GM21390 (cell line): Measurements from ENCODE around the gene FOXB1.

ENCODE experiments used
- ATAC-seq: cut with Tn5 transposase; IDR thresholded peaks from one replicate; pipeline ENCODE4 v1.9.1; 2021; ENCODE audit not compliant: unreplicated experiment

FOXB1 gene

DNA sequence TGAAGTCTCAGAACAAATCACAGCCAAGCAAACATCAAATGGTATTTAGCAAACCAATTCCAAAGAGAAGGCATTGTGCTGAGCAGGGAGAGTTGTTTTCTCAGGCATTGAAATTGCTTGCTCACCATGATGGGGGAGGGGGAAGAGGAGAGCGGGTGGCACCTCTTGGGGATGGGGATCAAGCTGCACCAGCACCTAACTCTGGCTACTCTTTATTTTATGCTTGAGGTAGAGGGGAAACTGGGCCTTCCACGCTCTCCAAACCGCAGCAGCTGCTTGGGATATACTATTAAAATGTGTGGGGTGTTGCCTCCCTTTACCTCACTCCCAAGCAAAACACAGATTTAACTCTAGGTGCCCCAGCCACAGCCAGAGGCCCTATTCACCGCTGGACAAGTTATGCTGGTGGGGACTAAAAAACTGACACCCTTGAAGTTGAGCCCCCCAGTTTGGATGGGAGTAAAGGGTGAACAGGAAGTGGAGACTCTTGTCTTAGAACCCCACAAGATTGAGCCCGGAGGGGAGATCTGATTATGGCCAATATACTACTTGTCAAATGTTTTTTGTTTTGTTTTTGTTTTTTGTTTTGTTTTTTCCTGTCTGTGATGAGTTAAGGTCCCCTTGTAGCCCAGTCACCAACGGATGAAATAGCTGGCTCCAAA is 5.0 kb upstream of the FOXB1 start:
- ATAC-seq = no peak

DNA sequence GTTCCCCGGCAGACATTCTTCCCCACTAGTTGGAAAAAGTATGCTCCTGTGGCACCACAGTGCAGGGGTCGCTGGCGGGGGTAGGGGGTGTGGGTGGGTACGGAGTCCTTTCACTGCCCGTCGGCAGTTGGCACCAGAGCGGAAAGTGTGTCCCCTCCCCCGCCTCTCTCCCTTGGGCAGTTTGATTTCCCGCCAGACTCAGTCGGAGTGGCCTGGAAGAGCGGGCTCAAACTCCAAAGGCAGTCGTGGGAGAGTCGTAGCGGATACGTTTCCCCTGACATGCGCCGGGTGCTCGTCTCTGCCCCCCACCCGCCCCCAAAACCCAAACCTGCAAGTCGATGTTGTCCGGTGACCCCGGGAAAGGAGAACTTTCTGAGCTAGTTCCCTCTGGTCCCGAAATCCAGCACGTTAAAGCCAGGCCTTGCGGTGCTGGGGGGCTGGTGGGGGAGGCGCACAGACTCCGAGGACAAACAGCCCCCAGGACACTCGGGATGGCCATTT is 4.4 kb upstream of the FOXB1 start:
- ATAC-seq = no peak

DNA sequence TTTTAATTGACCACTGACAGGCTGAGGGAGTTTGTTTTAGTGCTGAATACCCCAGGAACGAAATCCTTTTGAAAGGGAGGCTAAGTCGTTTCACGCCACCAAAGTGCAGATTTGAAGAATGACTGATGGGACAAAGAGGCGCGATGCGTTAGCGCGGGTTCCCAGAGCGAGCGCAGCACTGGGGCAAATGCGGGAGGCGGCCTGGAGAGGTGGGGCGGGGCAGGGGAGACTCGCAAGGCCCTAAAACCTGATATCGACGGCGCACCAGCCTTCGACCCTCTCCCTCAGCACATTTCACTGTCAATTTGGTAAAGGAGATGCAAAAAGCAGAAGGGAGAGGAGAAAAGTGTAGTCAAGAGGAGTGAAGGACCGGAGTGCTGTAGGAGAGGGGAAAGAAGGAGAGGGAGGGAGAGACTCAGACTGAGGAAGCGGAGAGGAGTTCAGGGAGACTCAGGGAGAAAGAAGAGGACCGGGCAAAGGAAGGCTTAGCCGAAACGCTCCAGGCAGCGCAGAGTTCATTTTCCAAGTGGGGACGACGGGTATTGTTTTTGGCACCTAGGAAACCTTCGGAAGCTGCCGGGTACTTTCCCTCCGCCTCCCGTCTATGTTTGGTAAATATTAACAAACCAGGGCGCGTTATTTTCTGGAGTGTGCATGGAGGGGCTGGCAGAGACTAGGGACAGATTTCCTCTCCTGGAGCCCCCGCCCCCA is 3.8 kb upstream of the FOXB1 start:
- no peak for ATAC-seq

GRCh38 chr15:60000824-60001609 is 3.1 kb upstream of the FOXB1 start:
- ATAC-seq = no peak

DNA sequence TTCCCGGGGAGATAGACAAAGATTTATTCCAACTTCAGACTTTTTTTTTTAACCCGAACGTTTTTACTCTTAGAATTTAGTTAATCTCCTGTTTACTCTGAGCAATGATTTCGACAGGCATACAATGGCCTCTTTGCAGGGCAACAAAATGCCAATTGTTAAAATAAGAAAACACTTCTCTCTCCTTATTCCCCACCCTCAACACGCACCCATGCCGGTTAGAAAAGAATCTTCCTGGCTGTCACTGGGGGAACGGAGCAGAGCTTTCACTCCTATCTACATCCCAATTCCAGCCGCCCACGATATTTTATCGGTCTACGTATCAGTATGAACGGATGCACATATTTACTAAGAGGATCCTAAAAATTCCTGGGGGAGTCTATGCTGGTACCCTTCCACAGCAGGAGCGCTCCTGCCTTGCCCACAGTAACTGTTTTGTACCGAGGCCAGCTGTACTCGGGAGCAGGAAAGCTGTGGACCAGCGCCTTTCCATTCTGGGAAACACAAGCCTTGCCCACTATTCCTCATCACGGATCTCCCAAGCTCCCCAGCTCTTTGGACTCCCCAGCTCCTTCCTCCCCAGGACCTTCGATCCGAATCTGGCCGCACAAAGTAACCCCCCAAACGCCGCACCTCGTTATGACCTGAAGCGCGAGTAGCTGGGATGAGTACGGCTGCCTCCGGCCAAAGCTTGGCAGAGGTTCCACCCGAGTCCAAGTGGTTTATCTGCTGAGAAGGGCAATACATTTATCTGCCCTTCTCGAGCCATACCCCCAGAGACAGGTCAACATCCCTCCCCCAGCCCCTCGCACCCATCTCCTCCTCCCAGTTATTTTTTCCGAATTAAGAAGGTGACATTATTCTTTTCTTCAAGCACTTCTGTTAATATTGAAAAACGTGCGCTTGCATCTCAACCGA is 2.2 kb upstream of the FOXB1 start:
- no peak for ATAC-seq

DNA sequence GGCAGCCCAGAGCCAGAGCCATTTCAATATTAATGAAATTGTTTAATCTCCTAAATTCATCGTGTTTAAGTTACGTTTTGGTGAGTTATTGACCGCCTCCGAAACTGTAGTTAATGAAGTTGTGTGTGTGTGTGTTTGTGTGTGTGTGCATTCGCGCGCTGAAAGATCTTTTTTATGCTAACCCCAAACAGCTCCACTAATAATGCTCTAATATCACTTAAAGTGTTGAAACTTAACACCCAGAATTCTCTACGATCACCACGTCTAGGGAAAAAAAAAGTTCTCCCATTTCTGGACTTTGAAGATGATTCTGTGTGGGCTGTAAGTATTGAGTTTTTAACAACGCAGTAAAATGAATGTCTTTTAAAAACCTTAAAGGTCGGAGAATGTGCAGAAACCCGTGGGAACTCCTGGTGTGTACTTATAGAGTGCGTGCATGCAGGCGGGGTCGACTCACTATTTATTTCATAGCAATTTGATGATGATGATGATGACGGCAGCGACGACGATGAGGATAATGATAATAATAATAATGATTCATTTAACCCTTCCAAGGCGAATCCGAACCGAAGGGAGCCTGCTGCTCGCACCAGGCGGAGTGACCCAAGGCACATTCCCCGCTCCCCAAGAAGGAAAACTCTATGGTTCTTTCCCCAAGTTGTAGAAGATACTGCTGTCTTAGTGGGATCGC is 1.4 kb upstream of the FOXB1 start:
- no peak for ATAC-seq

GRCh38 chr15:60003243-60004008 is 685 bp upstream of the FOXB1 start:
- ATAC-seq = no peak

DNA sequence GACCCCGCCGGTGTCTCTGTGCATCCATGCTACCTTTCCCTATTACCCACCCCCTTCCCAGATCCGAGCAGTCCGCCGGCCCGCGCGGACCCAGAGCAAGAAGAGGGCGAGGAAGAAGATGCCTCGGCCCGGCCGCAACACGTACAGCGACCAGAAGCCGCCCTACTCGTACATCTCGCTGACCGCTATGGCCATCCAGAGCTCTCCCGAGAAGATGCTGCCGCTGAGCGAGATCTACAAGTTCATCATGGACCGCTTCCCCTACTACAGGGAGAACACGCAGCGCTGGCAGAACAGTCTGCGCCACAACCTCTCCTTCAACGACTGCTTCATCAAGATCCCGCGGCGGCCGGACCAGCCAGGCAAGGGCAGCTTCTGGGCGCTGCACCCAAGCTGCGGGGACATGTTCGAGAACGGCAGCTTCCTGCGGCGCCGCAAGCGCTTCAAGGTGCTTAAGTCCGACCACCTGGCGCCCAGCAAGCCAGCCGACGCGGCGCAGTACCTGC is 788 bp downstream of the FOXB1 start:
- ATAC-seq = no peak

DNA sequence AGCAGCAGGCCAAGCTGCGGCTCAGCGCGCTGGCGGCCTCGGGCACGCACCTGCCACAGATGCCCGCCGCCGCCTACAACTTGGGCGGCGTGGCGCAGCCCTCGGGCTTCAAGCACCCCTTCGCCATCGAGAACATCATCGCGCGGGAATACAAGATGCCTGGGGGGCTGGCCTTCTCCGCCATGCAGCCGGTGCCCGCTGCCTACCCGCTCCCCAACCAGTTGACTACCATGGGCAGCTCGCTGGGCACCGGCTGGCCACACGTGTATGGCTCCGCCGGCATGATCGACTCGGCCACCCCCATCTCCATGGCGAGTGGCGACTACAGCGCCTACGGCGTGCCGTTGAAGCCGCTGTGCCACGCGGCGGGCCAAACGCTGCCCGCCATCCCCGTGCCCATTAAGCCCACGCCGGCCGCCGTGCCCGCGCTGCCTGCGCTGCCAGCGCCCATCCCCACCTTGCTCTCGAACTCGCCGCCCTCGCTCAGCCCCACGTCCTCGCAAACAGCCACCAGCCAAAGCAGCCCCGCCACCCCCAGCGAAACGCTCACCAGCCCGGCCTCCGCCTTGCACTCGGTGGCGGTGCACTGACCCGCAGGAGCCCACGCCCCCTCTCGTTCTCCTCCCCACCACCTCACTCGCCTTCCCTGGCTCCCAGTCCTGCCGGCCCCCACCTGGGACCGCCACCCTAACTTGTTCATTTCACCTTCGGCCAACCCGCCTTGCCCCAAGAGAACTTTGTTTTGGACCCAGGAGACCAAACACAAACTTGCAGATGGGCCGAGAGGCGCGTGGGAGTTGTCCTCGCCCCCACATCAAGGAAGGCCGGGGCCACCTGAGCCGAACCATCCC is 1.5 kb downstream of the FOXB1 start:
- no peak for ATAC-seq

GRCh38 chr15:60006203-60006862 is 2.2 kb downstream of the FOXB1 start:
- peak; percentile 70 for ATAC-seq

GRCh38 chr15:60006873-60007272 is 2.8 kb downstream of the FOXB1 start:
- ATAC-seq = no peak

GRCh38 chr15:60009124-60009960 is 5.2 kb downstream of the FOXB1 start:
- ATAC-seq = no peak

DNA sequence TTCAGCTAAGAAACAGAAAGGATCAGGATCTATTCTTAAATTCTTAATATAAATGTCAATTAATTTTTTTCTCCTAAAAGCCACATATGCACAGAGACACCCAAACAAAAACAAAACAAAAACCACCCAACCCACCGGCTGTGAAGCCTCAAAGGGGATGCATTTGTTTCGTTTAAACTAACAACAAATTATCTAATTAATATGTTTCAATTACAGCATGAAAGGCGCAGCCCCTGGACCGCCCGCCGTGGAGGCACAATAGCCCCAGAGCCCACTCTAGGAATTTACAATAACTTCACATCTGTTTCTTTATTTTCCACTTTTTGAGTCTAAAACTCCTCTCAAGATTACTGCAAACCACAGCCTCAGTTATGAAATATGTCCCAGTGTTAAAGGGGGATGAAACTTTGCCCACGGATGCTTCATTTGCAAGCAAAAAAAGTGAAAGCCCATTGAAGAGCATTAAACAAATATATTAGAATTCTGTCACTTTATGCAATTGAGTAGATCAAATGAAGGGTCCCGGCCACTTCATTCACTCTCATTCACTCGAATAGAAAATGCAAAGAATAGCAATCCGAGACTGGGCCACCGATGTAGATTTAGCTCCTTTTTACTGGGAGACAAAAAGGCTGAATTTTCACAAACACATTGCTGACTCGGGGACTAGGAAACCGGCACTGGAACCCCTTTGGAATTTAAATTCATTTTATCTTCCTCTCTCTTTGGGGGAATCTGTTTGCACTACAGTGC is 6.0 kb downstream of the FOXB1 start:
- no peak for ATAC-seq

DNA sequence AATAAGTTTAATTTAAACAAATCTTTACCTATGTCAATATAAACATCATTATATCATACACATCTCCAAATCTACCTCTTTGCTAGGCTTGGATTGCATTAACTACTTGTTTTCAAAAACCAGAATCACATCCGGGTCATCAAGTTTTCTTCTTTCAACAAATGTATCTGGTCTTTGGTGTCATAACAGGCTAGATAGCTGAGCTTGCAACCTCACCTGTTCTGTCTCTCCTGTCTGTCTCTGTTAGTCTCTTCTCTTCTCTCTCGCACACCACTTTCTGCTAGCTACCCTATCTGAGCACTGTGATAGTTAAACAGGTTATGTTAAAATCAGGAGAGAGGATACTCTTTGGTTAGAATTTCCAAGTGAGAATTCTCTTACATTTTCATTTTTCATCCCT is 6.7 kb downstream of the FOXB1 start:
- no peak for ATAC-seq

- ATAC-seq = no peak
These were observed 8.6 kb downstream of the FOXB1 start for GRCh38 chr15:60012695-60013094.
